Immature natural killer cell (primary cell): Measurements from ENCODE around the gene LRP1. TPM values are rescaled to one million over a fixed set of nuclear protein-coding genes. Genes with fewer than 3 reads are reported as not detected.

ENCODE experiments used
- DNase-seq, 3 donors: peaks; one replicate each; pipeline ENCODE4 v3.0.0; 2022; ENCODE audit warnings: mixed read lengths in 1 of 3
- H3K27ac Mint-ChIP-seq, 6 donors: one replicate each; pipeline ENCODE4 v1.8.0; 2020; ENCODE audit warnings: mixed read lengths in 6 of 6, mild to moderate bottlenecking in 5 of 6, inconsistent platforms in 4 of 6, moderate library complexity in 3 of 6
- H3K27me3 Mint-ChIP-seq, 3 donors: one replicate each; pipeline ENCODE4 v1.8.0; 2020 to 2021; ENCODE audit warnings: low read depth in 3 of 3, mild to moderate bottlenecking in 3 of 3, mixed read lengths in 3 of 3, moderate library complexity in 3 of 3, inconsistent platforms in 1 of 3
- H3K36me3 Mint-ChIP-seq, 3 donors: one replicate each; pipeline ENCODE4 v1.8.0; 2020; ENCODE audit warnings: mixed read lengths in 3 of 3, inconsistent platforms in 2 of 3, mild to moderate bottlenecking in 2 of 3
- H3K4me1 Mint-ChIP-seq, 2 donors: one replicate each; pipeline ENCODE4 v1.8.0; 2020; ENCODE audit warnings: inconsistent platforms in 2 of 2, mild to moderate bottlenecking in 2 of 2, mixed read lengths in 2 of 2, moderate library complexity in 1 of 2
- H3K4me3 Mint-ChIP-seq, 5 donors: one replicate each; pipeline ENCODE4 v1.8.0; 2020; ENCODE audit warnings: mild to moderate bottlenecking in 5 of 5, mixed read lengths in 5 of 5, inconsistent platforms in 3 of 5, moderate library complexity in 3 of 5
- H3K9me3 Mint-ChIP-seq, 6 donors: one replicate each; pipeline ENCODE4 v1.8.0; 2020; ENCODE audit warnings: mild to moderate bottlenecking in 6 of 6, mixed read lengths in 6 of 6, inconsistent platforms in 4 of 6, moderate library complexity in 3 of 6
- polyA plus RNA-seq, 3 donors: library from polyadenylated mRNA; unstranded; fragments of 300-500 nt; fragmentation: Illumina TruSeq; gene quantifications; one replicate each; pipeline ENCODE4 v1.2.3, GENCODE V29; 2021

Gene LRP1
- polyA plus RNA-seq, result under 1 TPM in 2 of 3 donors, not detected in 1; 0.08 to 0.22 TPM

- H3K4me1 Mint-ChIP-seq, result peaks cover 5 to 8% of the 10 kb centered on the region in 2 donors
- no peaks in the 10 kb centered on the region for H3K9me3 Mint-ChIP-seq
- H3K27me3 Mint-ChIP-seq, result peaks cover 7 to 11% (median 8%) of the 10 kb centered on the region in 3 donors
- peaks cover 0 to 3% (median 0%) of the 10 kb centered on the region in 3 donors for H3K36me3 Mint-ChIP-seq
- peak within 1 kb of the TSS in 3 of 6 donors; percentile 5 to 62 (median 24) for H3K27ac Mint-ChIP-seq
- peak; percentile 55 to 60 (median 56) for DNase-seq
- H3K4me3 Mint-ChIP-seq, result peak within 1 kb of the TSS; percentile 79 to 86 (median 84)
Measured at GRCh38 chr12:57127726-57128518, at the start of gene LRP1. Gene LRP1 (plus strand): TSS chr12:57128483. CDS start chr12:57128965, 482 bp downstream.

GRCh38 chr12:57078519-57079404 lies 49.5 kb upstream of the LRP1 start, which contains the start of gene NEMP1:
Gene NEMP1 (minus strand): TSS chr12:57078791. CDS start chr12:57078745, 46 bp downstream.
- DNase-seq, result peak; percentile 98 to 99 (median 98)
- Mint-ChIP-seq H3K9me3 (no peaks in the 10 kb centered on the region), H3K4me1 (peaks cover 24 to 26% of the 10 kb centered on the region in 2 donors), H3K4me3 (peak within 1 kb of the TSS; percentile 90 to 97 (median 94)), H3K27ac (peak within 1 kb of the TSS; percentile 90 to 97 (median 94)), H3K27me3 (peaks cover 0 to 6% (median 0%) of the 10 kb centered on the region in 3 donors), H3K36me3 (no peaks in the 10 kb centered on the region)

DNA sequence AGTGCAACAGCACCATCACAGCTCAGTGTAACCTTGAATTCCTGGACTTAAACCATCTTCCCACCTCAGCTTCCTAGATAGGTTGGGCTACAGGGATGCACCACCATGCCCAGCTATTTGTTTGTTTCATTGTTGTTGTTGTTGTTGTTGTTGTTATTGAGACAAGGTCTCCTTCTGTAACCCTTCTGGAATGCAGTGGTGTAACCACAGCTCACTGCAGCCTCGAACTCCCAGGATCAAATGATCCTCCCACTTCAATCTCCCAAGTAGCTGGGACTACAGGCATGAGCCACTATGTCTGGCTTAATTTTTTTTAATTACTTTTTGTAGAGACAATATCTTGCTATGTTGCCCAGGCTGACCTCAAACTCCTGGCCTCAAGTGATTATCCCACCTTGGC lies 48.5 kb upstream of the LRP1 start:
- Mint-ChIP-seq H3K4me1 (peaks cover 24 to 26% of the 10 kb centered on the region in 2 donors), H3K4me3 (peak overlapping the region; percentile 24 to 90 (median 49)), H3K27ac (peak overlapping the region; percentile 90 to 97 (median 94)), H3K36me3 (no peaks in the 10 kb centered on the region), H3K27me3 (peaks cover 0 to 6% (median 0%) of the 10 kb centered on the region in 3 donors), H3K9me3 (no peaks in the 10 kb centered on the region)
- DNase-seq, result no peak

DNA sequence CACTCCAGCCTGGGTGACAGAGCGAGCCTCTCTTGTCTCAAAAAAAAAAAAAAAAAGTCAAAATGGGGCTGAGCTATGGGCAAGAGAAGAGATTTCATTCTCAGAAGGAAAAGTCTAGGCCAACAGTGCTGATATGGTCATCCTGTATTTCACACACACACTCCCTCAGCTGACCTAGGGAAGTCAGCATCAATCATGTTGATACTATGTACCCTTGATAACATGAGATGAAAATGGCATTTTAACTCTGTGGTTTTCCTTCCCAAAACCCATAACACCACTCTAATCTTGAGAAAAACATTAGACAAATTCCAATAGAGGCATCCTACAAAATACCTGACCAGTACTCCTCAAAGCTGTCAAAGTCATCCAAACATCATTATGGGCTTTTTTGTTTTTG lies 47.4 kb upstream of the LRP1 start:
- DNase-seq, result no peak
- peaks cover 29 to 30% of the 10 kb centered on the region in 2 donors for H3K4me1 Mint-ChIP-seq
- no peaks in the 10 kb centered on the region for H3K9me3 Mint-ChIP-seq
- H3K27me3 Mint-ChIP-seq, result peaks cover 0 to 6% (median 0%) of the 10 kb centered on the region in 3 donors
- H3K27ac Mint-ChIP-seq, result peak overlapping the region in 4 of 6 donors; percentile 25 to 78 (median 66)
- H3K4me3 Mint-ChIP-seq, result peak overlapping the region in 1 of 5 donors; percentile 25
- no peaks in the 10 kb centered on the region for H3K36me3 Mint-ChIP-seq

DNA sequence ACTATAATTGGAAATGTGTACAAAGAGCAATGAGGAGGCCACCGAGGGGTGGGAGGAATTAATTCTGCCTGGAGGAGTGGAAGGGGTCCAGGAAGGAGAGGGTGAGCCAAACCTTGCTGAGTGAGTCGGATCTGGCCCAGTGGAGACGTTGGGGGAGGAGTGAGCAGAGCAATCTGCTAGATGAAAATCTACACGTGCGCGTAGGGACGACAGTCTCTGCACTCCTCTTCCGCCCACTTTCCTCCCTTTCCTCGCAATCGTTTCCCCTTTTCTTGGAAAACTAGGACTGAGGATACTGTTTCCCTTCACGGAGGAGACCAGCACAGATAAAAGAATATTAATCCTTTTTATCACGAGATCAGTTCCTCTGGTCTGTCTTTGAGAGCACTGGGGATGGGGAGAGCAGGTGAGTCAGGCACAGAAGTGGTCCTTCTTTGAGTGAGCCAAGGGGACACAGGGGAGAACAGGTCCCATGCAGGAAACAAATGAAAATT lies 42.2 kb upstream of the LRP1 start:
- Mint-ChIP-seq H3K27ac (peak overlapping the region; percentile 84 to 96 (median 95)), H3K4me1 (peaks cover 34 to 40% of the 10 kb centered on the region in 2 donors), H3K36me3 (no peaks in the 10 kb centered on the region), H3K27me3 (peaks cover 3 to 10% (median 9%) of the 10 kb centered on the region in 3 donors), H3K4me3 (peak overlapping the region; percentile 86 to 95 (median 90)), H3K9me3 (no peaks in the 10 kb centered on the region)
- DNase-seq, result no peak

DNA sequence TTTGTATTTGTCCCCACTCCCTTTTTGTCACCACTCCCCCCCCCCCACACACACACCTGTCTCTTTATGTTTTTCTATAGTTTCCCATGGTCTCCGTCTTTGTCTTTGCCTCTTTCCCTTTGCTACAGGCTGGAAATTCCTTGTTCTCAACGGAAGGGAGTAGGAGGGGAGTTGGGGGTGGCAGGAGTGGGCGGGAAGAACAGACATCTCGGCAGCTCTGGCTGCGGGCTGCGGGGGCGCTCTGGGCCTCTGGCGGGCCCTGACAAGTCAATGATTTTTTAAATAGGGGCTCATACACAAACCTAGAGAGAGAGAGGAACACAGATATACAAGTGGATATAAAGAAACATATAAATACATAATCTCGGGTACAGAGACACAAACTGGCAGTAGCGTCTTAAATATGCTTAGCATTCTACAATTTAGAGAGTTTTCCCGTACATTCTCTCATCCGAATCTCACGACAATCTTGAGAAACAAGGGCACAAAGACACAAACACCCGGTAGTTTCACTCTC lies 41.7 kb upstream of the LRP1 start:
- Mint-ChIP-seq H3K4me3 (peak overlapping the region; percentile 86 to 95 (median 90)), H3K9me3 (no peaks in the 10 kb centered on the region), H3K27me3 (peaks cover 3 to 10% (median 9%) of the 10 kb centered on the region in 3 donors), H3K4me1 (peaks cover 36 to 40% of the 10 kb centered on the region in 2 donors), H3K36me3 (no peaks in the 10 kb centered on the region), H3K27ac (peak overlapping the region; percentile 84 to 96 (median 95))
- peak; percentile 40 to 46 (median 42) for DNase-seq

DNA sequence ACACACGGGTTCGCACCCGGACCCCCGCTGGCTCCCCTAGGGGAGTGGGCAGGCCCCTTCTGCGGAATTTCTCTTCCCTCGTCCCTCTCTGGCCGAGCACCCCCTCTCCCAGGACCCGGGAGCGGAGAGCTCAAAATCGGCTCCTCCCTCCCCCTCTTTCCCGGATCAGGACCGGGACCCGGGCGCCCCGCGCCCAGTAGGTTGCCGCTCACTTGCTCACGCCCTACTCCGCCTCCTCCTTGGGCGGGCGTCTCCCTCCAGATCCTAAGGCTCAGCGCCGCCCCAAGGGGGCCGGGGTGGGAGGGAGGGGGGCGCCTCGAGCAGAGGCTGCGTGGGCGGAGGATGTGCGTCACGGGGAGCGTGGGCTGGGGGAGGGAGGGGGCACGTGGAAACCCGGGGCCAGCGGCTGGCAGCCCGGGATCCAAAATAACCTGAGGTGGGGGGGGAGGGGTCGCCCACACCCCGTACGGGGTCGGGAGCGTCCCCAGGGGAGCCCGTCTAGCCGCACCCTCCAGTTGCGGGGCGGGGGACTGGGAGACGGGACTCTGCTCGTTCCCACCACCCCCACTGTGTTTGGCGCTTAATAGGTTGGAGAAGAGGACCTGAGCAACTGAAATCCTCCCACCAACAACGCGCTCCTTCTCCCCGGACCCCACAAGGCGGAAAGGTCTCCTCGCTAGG lies 41.1 kb upstream of the LRP1 start:
- peak; percentile 77 to 82 (median 81) for DNase-seq
- Mint-ChIP-seq H3K4me3 (peak overlapping the region; percentile 89 to 97 (median 95)), H3K36me3 (no peaks in the 10 kb centered on the region), H3K27me3 (peaks cover 3 to 11% (median 9%) of the 10 kb centered on the region in 3 donors), H3K4me1 (peaks cover 36 to 40% of the 10 kb centered on the region in 2 donors), H3K27ac (peak overlapping the region; percentile 84 to 99 (median 97)), H3K9me3 (no peaks in the 10 kb centered on the region)

DNA sequence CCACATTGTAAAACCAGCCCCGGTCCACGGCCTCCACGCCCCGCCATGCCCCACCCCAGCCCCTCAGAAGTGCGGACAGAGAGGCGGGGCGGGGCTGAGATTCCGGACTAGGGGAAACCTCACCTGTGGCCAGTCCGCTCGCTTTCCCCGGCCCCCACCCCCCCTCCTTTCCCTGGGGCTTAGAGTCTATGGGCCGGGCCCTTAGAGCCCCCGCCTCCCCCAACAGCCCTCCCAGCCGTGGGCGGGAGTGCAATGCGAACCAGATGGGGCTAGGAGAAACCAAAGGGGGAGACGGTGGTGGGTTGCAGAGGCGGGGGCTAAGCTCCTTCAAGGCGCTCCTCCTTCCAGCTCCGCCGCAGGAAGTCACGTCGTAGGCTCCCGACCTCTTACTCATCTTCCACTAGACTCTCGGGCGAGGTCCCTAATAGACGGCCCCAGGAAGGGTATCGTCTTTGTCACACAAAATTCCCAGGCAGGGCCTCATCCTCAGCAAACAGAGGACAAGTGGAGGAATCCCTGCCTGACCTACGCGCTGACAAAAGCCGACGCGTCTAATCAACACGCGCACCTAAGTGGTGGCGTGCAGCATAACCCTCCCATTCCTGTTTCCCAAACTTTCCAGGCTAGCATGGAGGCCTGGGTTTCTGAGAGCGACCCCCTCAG lies 40.5 kb upstream of the LRP1 start:
- Mint-ChIP-seq H3K36me3 (no peaks in the 10 kb centered on the region), H3K4me1 (peaks cover 40 to 41% of the 10 kb centered on the region in 2 donors)
- DNase-seq, result peak; percentile 69 to 75 (median 74)

GRCh38 chr12:57088354-57089270 lies 39.7 kb upstream of the LRP1 start, which contains the start of gene NAB2:
Gene NAB2 (plus strand): TSS chr12:57089114. CDS start chr12:57089272, 158 bp downstream.
- H3K4me3 Mint-ChIP-seq, result peak within 1 kb of the TSS; percentile 88 to 97 (median 95)
- peaks cover 43 to 45% of the 10 kb centered on the region in 2 donors for H3K4me1 Mint-ChIP-seq
- no peaks in the 10 kb centered on the region for H3K36me3 Mint-ChIP-seq
- H3K9me3 Mint-ChIP-seq, result no peaks in the 10 kb centered on the region
- peak; percentile 90 to 93 (median 93) for DNase-seq
- H3K27me3 Mint-ChIP-seq, result peaks cover 3 to 13% (median 9%) of the 10 kb centered on the region in 3 donors
- H3K27ac Mint-ChIP-seq, result peak within 1 kb of the TSS; percentile 84 to 99 (median 97)

More for the DNA sequence above, 40.5 kb upstream of the LRP1 start:
- Mint-ChIP-seq H3K4me3 (peak overlapping the region; percentile 88 to 97 (median 95)), H3K9me3 (no peaks in the 10 kb centered on the region), H3K27ac (peak overlapping the region; percentile 84 to 99 (median 97)), H3K27me3 (peaks cover 3 to 13% (median 9%) of the 10 kb centered on the region in 3 donors)

GRCh38 chr12:57089271-57090245 lies 38.7 kb upstream of the LRP1 start:
- Mint-ChIP-seq H3K4me1 (peaks cover 46 to 48% of the 10 kb centered on the region in 2 donors), H3K27ac (peak overlapping the region; percentile 48 to 82 (median 72)), H3K27me3 (peaks cover 3 to 13% (median 9%) of the 10 kb centered on the region in 3 donors)

More at GRCh38 chr12:57089271-57090245, 38.7 kb upstream of the LRP1 start:
- DNase-seq, result peak; percentile 17 to 21 (median 18)
- Mint-ChIP-seq H3K36me3 (no peaks in the 10 kb centered on the region), H3K9me3 (no peaks in the 10 kb centered on the region), H3K4me3 (peak overlapping the region; percentile 85 to 89 (median 86))
